Upper lobe of right lung (tissue), 1 donor: ENCODE results near the gene PTCD1. TPM values are rescaled to one million over a fixed set of nuclear protein-coding genes. Genes with fewer than 3 reads are reported as not detected.

Source experiments
- ATAC-seq: fragments of 200-7000 bp; cut with Tn5 transposase; one replicate; pipeline ENCODE4 v1.9.1; 2020; ENCODE audit warnings: mild to moderate bottlenecking, moderate library complexity
- DNase-seq: peaks from one replicate; pipeline ENCODE4 v3.0.0-alpha.2; 2020
- H3K27ac ChIP-seq: fragments of 200-600 bp; one replicate; pipeline ENCODE4 v1.8.0; 2022
- H3K27me3 ChIP-seq: fragments of 200-600 bp; one replicate; pipeline ENCODE4 v1.8.0; 2022; ENCODE audit warnings: mild to moderate bottlenecking
- H3K36me3 ChIP-seq: fragments of 200-600 bp; one replicate; pipeline ENCODE4 v1.8.0; 2022
- H3K4me1 ChIP-seq: fragments of 200-600 bp; one replicate; pipeline ENCODE4 v1.8.0; 2022
- H3K4me3 ChIP-seq: fragments of 200-600 bp; one replicate; pipeline ENCODE4 v1.8.0; 2022; ENCODE audit warnings: mild to moderate bottlenecking
- H3K9me3 ChIP-seq: fragments of 200-600 bp; one replicate; pipeline ENCODE4 v1.8.0; 2022
- CTCF ChIP-seq: fragments of 200-600 bp; IDR thresholded peaks from one replicate; pipeline ENCODE4 v1.8.0; 2022; ENCODE audit warnings: antibody characterized with exemption
- intact Hi-C: fragments of 100-400 bp; cut with DNase I; formaldehyde crosslinking; loops from one replicate; pipeline ENCODE4 v1.11.0; 2022
- total RNA-seq: library from RNA; stranded (reverse); fragmentation: NEBNext Ultra II Directional; extraction: Animal tissue kit (Norgen Biotek cat#: 25700); gene quantifications from one replicate; pipeline ENCODE4 v1.2.1, GENCODE V29; 2021
- donor health status: DM: no; HTN: yes; CAD: no; lungs with severe emphysema.

The PTCD1 gene
- total RNA-seq, 1 donor from 2014 or later: 7.5 TPM

DNA sequence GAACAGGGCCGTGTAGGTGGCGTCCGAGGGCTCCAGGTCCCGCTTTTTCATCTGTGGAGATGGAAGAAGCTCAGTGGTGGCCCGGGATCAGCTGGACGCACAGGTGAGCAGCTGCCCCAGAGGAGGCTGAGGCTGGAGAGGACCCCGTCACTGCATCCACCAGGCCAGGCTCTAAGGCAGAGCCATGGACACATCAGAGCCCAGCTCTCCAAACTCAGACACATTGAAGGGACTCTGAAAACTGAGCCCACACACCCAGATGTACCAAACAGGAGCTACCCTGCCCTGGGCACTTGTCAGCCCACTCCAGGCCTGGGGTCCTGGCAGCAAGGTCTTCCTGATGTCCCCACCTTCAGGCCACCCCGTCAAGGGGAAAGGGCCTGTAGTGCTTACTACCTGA lies 8.8 kb downstream of the PTCD1 start:
- Histone ChIP-seq H3K9me3 (no peaks in the 10 kb centered on the region), H3K4me3 (no peak overlapping the region), H3K27ac (no peak overlapping the region), H3K4me1 (no peaks in the 10 kb centered on the region), H3K36me3 (peaks cover 65% of the 10 kb centered on the region), H3K27me3 (no peaks in the 10 kb centered on the region)
- TF ChIP-seq CTCF: no peak
- DNase-seq (no peak), ATAC-seq (no peak)
- intact Hi-C loops: no loop called here

DNA sequence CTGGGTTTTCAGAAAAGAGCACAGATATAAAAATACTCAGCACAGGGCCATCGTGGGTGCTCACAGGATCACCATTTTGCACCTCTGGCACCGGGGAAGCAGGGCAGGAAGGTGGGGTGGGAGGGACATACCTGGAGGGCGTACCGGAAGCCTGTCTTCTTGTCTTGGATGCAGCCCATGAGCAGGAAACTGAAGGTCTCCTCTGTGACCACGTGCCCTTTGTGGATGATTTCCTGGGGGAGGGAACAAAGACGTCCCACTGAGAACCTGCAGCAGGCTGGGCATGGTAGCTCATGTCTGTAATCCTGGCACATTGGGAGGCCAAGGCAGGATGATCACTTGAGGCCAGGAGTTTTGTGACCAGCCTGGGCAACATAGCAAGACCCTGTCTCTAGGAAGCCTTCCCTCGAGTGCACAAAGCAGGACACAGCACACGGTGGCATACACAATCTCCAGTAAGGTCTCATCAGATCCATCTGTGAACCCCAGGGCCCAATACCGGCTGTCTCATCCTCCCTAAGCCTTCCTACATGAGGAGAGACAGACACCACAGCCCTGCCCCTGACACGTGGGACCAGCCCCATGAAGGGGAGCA lies 9.5 kb downstream of the PTCD1 start:
- ATAC-seq: peak; percentile 15
- intact Hi-C loops: no loop called here

DNA sequence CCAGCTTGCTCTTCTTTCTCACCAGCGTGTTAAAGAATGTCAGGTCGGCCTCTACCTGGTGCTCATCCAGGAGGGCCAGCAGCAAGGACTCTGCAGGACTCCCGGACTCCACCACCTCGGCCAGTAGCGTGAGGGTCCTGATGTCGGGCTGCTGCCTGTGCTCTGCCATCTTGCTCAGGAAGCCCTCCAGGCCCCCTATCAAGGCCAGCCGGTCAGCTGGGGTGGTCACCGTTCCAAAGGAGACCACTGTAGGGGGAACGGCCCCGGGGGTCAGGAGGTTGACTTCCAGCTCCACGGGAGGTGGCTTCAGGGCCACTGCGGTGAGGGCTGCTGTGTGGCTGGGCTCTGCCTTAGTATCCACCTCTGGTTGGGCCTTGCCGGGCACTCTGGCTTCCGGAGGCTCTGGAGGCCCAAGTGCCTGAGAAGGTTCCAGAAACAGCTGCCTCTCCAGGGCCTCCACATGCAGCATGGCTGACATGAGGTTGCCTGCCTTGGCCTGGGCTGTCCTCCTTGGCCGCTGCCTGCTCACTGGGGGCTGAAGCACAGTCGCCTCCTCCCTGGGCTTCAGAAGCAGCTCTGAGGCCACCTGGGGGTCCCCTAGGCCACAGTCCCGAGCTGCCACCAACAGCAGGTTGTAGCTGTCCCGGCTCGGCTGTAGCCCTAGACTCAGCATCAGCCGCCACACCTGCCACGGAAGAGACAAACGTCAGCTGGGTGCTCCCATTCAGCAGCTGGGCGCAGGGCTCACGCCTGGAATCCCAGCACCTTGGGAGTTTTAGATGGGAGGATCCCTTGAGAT lies 13.5 kb downstream of the PTCD1 start:
- Histone ChIP-seq H3K36me3 (peaks cover 67% of the 10 kb centered on the region), H3K9me3 (no peaks in the 10 kb centered on the region), H3K4me3 (no peak overlapping the region), H3K27me3 (no peaks in the 10 kb centered on the region), H3K4me1 (no peaks in the 10 kb centered on the region), H3K27ac (no peak overlapping the region)
- DNase-seq (no peak), ATAC-seq (peak; percentile 14)
- intact Hi-C loops: no loop called here
- TF ChIP-seq CTCF: no peak

More for the DNA sequence above, 9.5 kb downstream of the PTCD1 start:
- peaks cover 65% of the 10 kb centered on the region for H3K36me3 ChIP-seq
- TF ChIP-seq CTCF: no peak
- H3K4me3 ChIP-seq: no peak overlapping the region
- H3K4me1 ChIP-seq: no peaks in the 10 kb centered on the region
- no peak for DNase-seq
- H3K27ac ChIP-seq: no peak overlapping the region
- H3K27me3 ChIP-seq: no peaks in the 10 kb centered on the region
- no peaks in the 10 kb centered on the region for H3K9me3 ChIP-seq

DNA sequence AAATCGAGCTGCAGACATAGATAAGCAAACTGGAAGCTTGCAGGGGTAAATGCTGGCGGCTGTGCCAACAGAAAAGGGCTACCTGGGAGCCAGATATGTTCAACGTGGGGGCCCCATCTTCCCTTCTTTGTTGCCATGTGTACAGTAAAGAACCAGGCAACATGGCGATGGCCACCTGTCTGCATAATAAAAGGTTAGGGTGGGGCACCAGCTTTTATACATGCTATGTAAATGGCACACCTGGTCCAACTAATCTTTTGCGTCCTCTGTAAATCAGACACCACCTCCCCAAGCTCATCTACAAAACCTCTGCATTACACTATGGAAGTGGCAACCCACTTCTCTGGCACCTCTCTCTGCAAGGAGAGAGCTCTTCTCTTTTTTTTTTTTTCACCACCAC lies 16.0 kb downstream of the PTCD1 start:
- no peaks in the 10 kb centered on the region for H3K4me1 ChIP-seq
- peaks cover 77% of the 10 kb centered on the region for H3K36me3 ChIP-seq
- no peaks in the 10 kb centered on the region for H3K9me3 ChIP-seq
- no peak for ATAC-seq
- DNase-seq: no peak
- no peak for TF ChIP-seq CTCF
- H3K4me3 ChIP-seq: no peak overlapping the region
- no peak overlapping the region for H3K27ac ChIP-seq
- no peaks in the 10 kb centered on the region for H3K27me3 ChIP-seq
- intact Hi-C loops: no loop called here

GRCh38 chr7:99422186-99422585 lies 16.4 kb downstream of the PTCD1 start:
- intact Hi-C loops: no loop called here

More at GRCh38 chr7:99422186-99422585, 16.4 kb downstream of the PTCD1 start:
- DNase-seq (no peak), ATAC-seq (no peak)
- no peak for TF ChIP-seq CTCF
- Histone ChIP-seq H3K27ac (no peak overlapping the region), H3K27me3 (no peaks in the 10 kb centered on the region), H3K36me3 (peaks cover 82% of the 10 kb centered on the region), H3K4me1 (no peaks in the 10 kb centered on the region), H3K9me3 (no peaks in the 10 kb centered on the region), H3K4me3 (no peak overlapping the region)
